ENCODE measurements around the gene NEDD4L. TPM values are rescaled to one million over a fixed set of nuclear protein-coding genes. Genes with fewer than 3 reads are reported as not detected.

Gene NEDD4L
- total RNA-seq, 1 donor from 2014 or later, result 41.4 TPM

DNA sequence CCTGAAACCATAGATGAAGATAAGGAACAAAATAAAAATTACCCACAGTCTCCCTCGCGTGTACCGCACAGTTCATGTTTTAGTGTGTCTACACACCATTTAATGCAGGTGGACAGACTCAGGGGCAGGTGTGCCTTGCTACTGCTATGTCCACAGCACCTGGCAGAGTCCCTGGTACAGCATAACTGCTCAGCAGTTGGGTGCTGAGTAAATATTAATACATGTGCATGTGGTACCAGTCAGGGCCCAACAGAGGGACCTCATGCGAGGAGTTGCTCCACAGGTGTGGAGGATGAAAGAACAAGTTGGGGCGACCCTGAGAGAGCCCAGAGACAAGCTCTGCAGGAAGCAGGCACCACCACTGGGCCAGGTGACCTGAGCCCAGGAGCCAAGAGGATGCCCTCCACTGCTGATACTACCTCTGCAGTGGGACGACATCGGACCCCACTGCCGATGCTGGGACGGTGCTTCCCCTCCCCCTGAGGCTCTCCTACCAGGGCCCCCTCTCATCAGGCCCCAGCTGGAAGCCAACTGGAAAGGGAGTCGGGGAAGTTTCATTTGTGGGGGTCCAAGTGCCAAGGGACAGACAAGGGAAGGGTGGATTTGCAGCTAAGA is 100.8 kb downstream of the NEDD4L start:
- H3K9me3 Mint-ChIP-seq, result no peaks in the 10 kb centered on the region
- no peaks in the 10 kb centered on the region for H3K36me3 Mint-ChIP-seq (ENCODE audit: low read depth)
- H3K4me3 Mint-ChIP-seq, result no peak overlapping the region
- no peak for TF ChIP-seq CTCF (conservative IDR thresholded peaks at IDR 0.05)
- H3K27me3 Mint-ChIP-seq (ENCODE audit: low read depth), result no peaks in the 10 kb centered on the region
- H3K27ac Mint-ChIP-seq (ENCODE audit: unreplicated experiment), result no peak overlapping the region
- peaks cover 49% of the 10 kb centered on the region for H3K4me1 Mint-ChIP-seq
- DNase-seq (ENCODE audit: low read depth, low spot score), result no peak

- no peak for DNase-seq (ENCODE audit: low read depth, low spot score)
- H3K4me3 Mint-ChIP-seq, result no peak overlapping the region
- TF ChIP-seq CTCF (conservative IDR thresholded peaks at IDR 0.05), result no peak
- no peaks in the 10 kb centered on the region for H3K9me3 Mint-ChIP-seq
- no peaks in the 10 kb centered on the region for H3K36me3 Mint-ChIP-seq (ENCODE audit: low read depth)
- H3K27ac Mint-ChIP-seq (ENCODE audit: unreplicated experiment), result no peak overlapping the region
- H3K27me3 Mint-ChIP-seq (ENCODE audit: low read depth), result no peaks in the 10 kb centered on the region
- peaks cover 38% of the 10 kb centered on the region for H3K4me1 Mint-ChIP-seq
Measured at GRCh38 chr18:58146099-58146498, 102.1 kb downstream of the NEDD4L start.

- DNase-seq (ENCODE audit: low read depth, low spot score), result no peak
- no peaks in the 10 kb centered on the region for H3K27me3 Mint-ChIP-seq (ENCODE audit: low read depth)
- no peaks in the 10 kb centered on the region for H3K9me3 Mint-ChIP-seq
- no peak for TF ChIP-seq CTCF (conservative IDR thresholded peaks at IDR 0.05)
- H3K4me1 Mint-ChIP-seq, result peaks cover 16% of the 10 kb centered on the region
- no peak overlapping the region for H3K27ac Mint-ChIP-seq (ENCODE audit: unreplicated experiment)
- H3K4me3 Mint-ChIP-seq, result no peak overlapping the region
- no peaks in the 10 kb centered on the region for H3K36me3 Mint-ChIP-seq (ENCODE audit: low read depth)
Measured at GRCh38 chr18:58148954-58149471, 105.0 kb downstream of the NEDD4L start.

GRCh38 chr18:58150772-58151171 is 106.7 kb downstream of the NEDD4L start:
- Mint-ChIP-seq H3K4me3 (no peak overlapping the region), H3K27me3 (ENCODE audit: low read depth) (no peaks in the 10 kb centered on the region), H3K9me3 (no peaks in the 10 kb centered on the region), H3K27ac (ENCODE audit: unreplicated experiment) (no peak overlapping the region), H3K4me1 (peaks cover 16% of the 10 kb centered on the region), H3K36me3 (ENCODE audit: low read depth) (no peaks in the 10 kb centered on the region)
- TF ChIP-seq CTCF (conservative IDR thresholded peaks at IDR 0.05), result no peak
- DNase-seq (ENCODE audit: low read depth, low spot score), result no peak

DNA sequence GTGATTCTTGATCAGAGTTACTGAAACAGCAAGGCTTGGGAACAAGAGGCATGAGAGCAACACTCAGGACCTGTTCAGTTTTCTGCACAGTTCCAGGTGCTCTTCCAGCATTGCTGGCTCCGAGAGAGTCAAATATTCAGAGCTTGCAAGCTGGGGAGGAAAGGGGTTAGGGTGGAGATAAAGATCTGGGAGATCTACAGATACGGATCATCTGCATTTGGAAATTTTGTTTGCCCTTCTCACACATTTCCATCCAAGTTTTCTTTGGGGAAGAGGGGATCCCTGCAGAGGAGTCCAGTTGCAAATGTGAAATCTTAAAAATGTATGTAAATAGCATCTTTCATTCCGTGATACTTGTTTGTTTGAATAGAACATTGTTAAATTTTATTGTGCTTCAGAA is 108.2 kb downstream of the NEDD4L start:
- Mint-ChIP-seq H3K27me3 (ENCODE audit: low read depth) (no peaks in the 10 kb centered on the region), H3K9me3 (no peaks in the 10 kb centered on the region), H3K4me3 (no peak overlapping the region), H3K36me3 (ENCODE audit: low read depth) (no peaks in the 10 kb centered on the region), H3K27ac (ENCODE audit: unreplicated experiment) (no peak overlapping the region), H3K4me1 (peaks cover 13% of the 10 kb centered on the region)
- no peak for TF ChIP-seq CTCF (conservative IDR thresholded peaks at IDR 0.05)
- no peak for DNase-seq (ENCODE audit: low read depth, low spot score)
